C4-2B (cell line): ENCODE results near the gene KIF20B.

Experiments used
- H3K27ac ChIP-seq: fragments of 450-650 bp; 2 replicates; pipeline ENCODE4 v1.5.1; 2017
- CTCF ChIP-seq: fragments of 450-650 bp; conservative IDR thresholded peaks from 2 replicates; pipeline ENCODE4 v1.5.1; 2017; ENCODE audit warnings: mild to moderate bottlenecking
- ZFX ChIP-seq: fragments of 450-650 bp; IDR thresholded peaks from 2 replicates; pipeline ENCODE4 v1.6.1; 2017

Gene KIF20B

GRCh38 chr10:89669985-89670384 lies 31.4 kb upstream of the KIF20B start:
- no peak overlapping the region for H3K27ac ChIP-seq
- TF ChIP-seq ZFX (no peak), CTCF (no peak)

- H3K27ac ChIP-seq, result no peak overlapping the region
- no peak for TF ChIP-seq CTCF
- no peak for TF ChIP-seq ZFX
These were observed 30.5 kb upstream of the KIF20B start for GRCh38 chr10:89670926-89671325.

DNA sequence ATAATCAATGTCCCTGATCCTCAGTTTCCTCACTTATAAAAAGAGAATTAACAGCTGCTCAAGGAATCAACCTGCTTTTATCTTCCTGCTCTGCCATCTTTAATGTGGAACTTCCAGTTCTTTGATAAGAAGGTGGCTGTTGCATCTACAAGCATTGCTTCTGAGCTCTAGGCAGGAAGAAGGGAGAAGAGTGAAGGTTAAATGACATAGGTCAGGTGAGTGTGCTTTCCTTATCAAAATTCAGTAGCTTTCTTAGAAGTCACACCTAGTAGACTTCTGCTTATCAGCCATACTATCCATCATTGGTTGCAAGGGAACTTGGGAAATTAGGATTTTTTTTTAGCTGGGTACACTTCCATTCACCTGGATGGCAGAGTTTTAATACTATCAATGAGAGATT lies 24.0 kb upstream of the KIF20B start:
- no peak overlapping the region for H3K27ac ChIP-seq
- TF ChIP-seq ZFX (no peak), CTCF (no peak)

DNA sequence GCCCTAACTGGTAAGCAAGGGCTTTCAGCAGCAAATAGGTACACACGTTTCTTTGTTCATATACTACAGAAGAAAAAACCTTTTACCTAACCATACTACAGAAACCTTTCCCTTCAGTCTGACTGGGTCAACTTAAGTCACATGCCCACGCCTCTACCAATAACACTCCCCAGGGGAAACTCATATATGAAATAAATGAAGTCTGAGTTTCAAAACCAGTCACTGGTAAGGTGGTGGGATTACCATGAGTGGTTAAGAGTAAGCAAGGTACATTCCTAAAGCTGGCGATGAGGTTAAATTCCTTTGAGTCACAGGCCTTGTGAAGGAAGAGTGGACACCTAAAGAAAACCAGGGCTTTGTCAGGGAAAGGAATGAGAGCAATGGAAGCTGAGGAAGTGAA lies 21.4 kb upstream of the KIF20B start:
- no peak overlapping the region for H3K27ac ChIP-seq
- no peak for TF ChIP-seq CTCF
- no peak for TF ChIP-seq ZFX

- H3K27ac ChIP-seq, result no peak overlapping the region
- TF ChIP-seq ZFX, result no peak
- TF ChIP-seq CTCF, result no peak
These were observed 17.5 kb upstream of the KIF20B start for GRCh38 chr10:89683883-89684282.

DNA sequence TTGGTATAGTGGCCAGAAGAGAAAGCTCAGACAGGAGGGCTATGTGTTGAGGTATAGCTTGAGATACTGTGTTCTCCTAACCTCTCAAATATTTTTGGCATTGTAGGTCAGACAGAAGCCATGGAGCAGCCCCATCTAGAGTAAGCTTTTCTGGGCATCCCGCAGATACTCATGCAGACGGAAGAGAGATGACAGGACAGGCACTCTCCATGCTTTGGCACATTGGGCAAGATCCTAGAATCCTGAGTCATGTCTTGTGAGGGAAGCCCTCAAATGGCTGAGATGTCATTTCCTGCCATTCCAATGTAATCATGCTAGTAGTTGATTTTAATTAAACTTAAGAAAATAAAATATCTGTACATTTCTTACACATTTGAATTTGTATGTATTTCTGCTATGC lies 16.8 kb upstream of the KIF20B start:
- TF ChIP-seq ZFX (no peak), CTCF (no peak)
- H3K27ac ChIP-seq, result no peak overlapping the region

- no peak for TF ChIP-seq ZFX
- no peak for TF ChIP-seq CTCF
- H3K27ac ChIP-seq, result no peak overlapping the region
These were observed 15.5 kb upstream of the KIF20B start for GRCh38 chr10:89685936-89686335.

DNA sequence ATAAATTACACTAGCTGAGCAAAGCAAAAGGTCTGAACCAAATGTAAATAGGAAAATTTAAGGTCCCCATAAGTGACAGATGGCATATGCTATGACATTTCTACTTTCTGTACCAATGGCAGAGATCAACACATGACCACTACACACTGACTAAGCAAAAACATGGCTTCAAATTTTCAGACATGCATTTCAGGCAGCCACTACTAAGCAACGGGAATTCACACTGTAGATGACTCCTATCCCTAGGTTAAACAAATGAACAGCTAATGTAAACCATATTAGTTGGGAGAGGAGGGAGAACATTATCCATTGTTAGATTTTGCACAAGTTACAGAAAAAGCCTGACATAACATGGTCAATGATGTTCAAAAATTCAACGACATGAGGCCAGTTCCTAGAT lies 11.4 kb upstream of the KIF20B start:
- TF ChIP-seq CTCF (no peak), ZFX (no peak)
- H3K27ac ChIP-seq, result no peak overlapping the region
